Activated T-cell treated with anti-CD3 and anti-CD28 coated beads, Interleukin-2, amount 50 U/mL, for 72 hours (primary cell): ENCODE measurements around the gene USP32. TPM values are rescaled to one million over a fixed set of nuclear protein-coding genes. Genes with fewer than 3 reads are reported as not detected.

Experiments used
- ATAC-seq, 2 donors: fragments of 150-1000 bp; cut with Tn5 transposase; replicated peaks in 1 of 2; 2 replicates each; pipeline ENCODE4 v1.10.0; 2021; ENCODE audit warnings: moderate library complexity in 2 of 2, mild to moderate bottlenecking in 1 of 2
- DNase-seq, 2 donors: peaks; one replicate each; pipeline ENCODE4 v3.0.0; 2021 to 2022; ENCODE audit warnings: mixed read lengths in 1 of 2
- H3K27ac Mint-ChIP-seq: one replicate; pipeline ENCODE4 v1.8.0; 2022; ENCODE audit warnings: mild to moderate bottlenecking, moderate library complexity, mixed read lengths
- H3K27me3 Mint-ChIP-seq: one replicate; pipeline ENCODE4 v1.8.0; 2022; ENCODE audit warnings: low read depth, mixed read lengths
- H3K36me3 Mint-ChIP-seq, 2 donors: one replicate each; pipeline ENCODE4 v1.8.0; 2022; ENCODE audit warnings: mixed read lengths in 2 of 2, mild to moderate bottlenecking in 1 of 2; ENCODE audit not compliant: insufficient read depth in 2 of 2
- H3K4me1 Mint-ChIP-seq: one replicate; pipeline ENCODE4 v1.8.0; 2022; ENCODE audit warnings: low read depth, mixed read lengths
- H3K4me3 Mint-ChIP-seq, 2 donors: one replicate each; pipeline ENCODE4 v1.8.0; 2022; ENCODE audit warnings: mild to moderate bottlenecking in 2 of 2, mixed read lengths in 2 of 2, moderate library complexity in 2 of 2
- H3K9me3 Mint-ChIP-seq, 2 donors: one replicate each; pipeline ENCODE4 v1.8.0; 2022; ENCODE audit warnings: mixed read lengths in 2 of 2
- total RNA-seq, 2 donors: library from RNA; stranded (reverse); gene quantifications; one replicate each; pipeline ENCODE4 v1.2.3, GENCODE V29; 2022

USP32 gene
- total RNA-seq, 2 donors from 2014 or later, result 42.4 to 48.8 TPM

- Mint-ChIP-seq H3K36me3 (no peaks in the 10 kb centered on the region), H3K27me3 (peaks cover 74% of the 10 kb centered on the region), H3K4me3 (peak overlapping the region in 1 of 2 donors; percentile 42), H3K4me1 (peaks cover 24% of the 10 kb centered on the region), H3K27ac (no peak overlapping the region), H3K9me3 (no peaks in the 10 kb centered on the region)
- DNase-seq (no peak), ATAC-seq (no peak)
Measured at GRCh38 chr17:60148373-60148772, 243.6 kb downstream of the USP32 start.

- ATAC-seq, result no peak
- Mint-ChIP-seq H3K4me3 (no peak overlapping the region), H3K36me3 (no peaks in the 10 kb centered on the region), H3K4me1 (peaks cover 31% of the 10 kb centered on the region), H3K9me3 (no peaks in the 10 kb centered on the region), H3K27ac (no peak overlapping the region), H3K27me3 (peaks cover 81% of the 10 kb centered on the region)
- DNase-seq, result no peak
Measured at GRCh38 chr17:60147553-60148223, 244.2 kb downstream of the USP32 start.

GRCh38 chr17:60146206-60146605 is 245.7 kb downstream of the USP32 start:
- Mint-ChIP-seq H3K4me3 (no peak overlapping the region), H3K27ac (no peak overlapping the region), H3K36me3 (no peaks in the 10 kb centered on the region), H3K4me1 (peaks cover 39% of the 10 kb centered on the region), H3K27me3 (peaks cover 88% of the 10 kb centered on the region), H3K9me3 (no peaks in the 10 kb centered on the region)
- ATAC-seq (no peak), DNase-seq (no peak)

GRCh38 chr17:60145006-60145935 is 246.7 kb downstream of the USP32 start:
- ATAC-seq (no peak), DNase-seq (no peak)
- peaks cover 32% of the 10 kb centered on the region for H3K4me1 Mint-ChIP-seq
- H3K27me3 Mint-ChIP-seq, result peaks cover 90% of the 10 kb centered on the region
- no peaks in the 10 kb centered on the region for H3K36me3 Mint-ChIP-seq
- no peak overlapping the region for H3K4me3 Mint-ChIP-seq
- no peaks in the 10 kb centered on the region for H3K9me3 Mint-ChIP-seq
- no peak overlapping the region for H3K27ac Mint-ChIP-seq

- peak; percentile 81 to 84 for ATAC-seq
- peak; percentile 83 to 87 for DNase-seq
- Mint-ChIP-seq H3K4me3 (peak overlapping the region in 1 of 2 donors; percentile 20), H3K27ac (no peak overlapping the region), H3K4me1 (peaks cover 27% of the 10 kb centered on the region), H3K27me3 (peaks cover 99% of the 10 kb centered on the region), H3K36me3 (no peaks in the 10 kb centered on the region), H3K9me3 (no peaks in the 10 kb centered on the region)
Measured at GRCh38 chr17:60142872-60143499, 248.9 kb downstream of the USP32 start.

GRCh38 chr17:60141111-60142018 is 250.6 kb downstream of the USP32 start:
- Mint-ChIP-seq H3K36me3 (no peaks in the 10 kb centered on the region), H3K27me3 (peaks cover 98% of the 10 kb centered on the region), H3K9me3 (no peaks in the 10 kb centered on the region), H3K4me3 (peak overlapping the region in 1 of 2 donors; percentile 55), H3K27ac (no peak overlapping the region), H3K4me1 (peaks cover 27% of the 10 kb centered on the region)
- ATAC-seq (no peak), DNase-seq (no peak)

- Mint-ChIP-seq H3K27ac (no peak overlapping the region), H3K27me3 (peaks cover 81% of the 10 kb centered on the region), H3K4me3 (peak overlapping the region; percentile 59 to 60), H3K9me3 (peaks cover 0 to 1% of the 10 kb centered on the region in 2 donors), H3K4me1 (peaks cover 42% of the 10 kb centered on the region), H3K36me3 (peaks cover 4% of the 10 kb centered on the region in 2 donors)
- DNase-seq (peak; percentile 71 to 80), ATAC-seq (peak in 1 of 2 donors; percentile 23)
Measured at GRCh38 chr17:60139438-60140285, 252.3 kb downstream of the USP32 start.

- peaks cover 47% of the 10 kb centered on the region for H3K4me1 Mint-ChIP-seq
- no peak for ATAC-seq
Measured at GRCh38 chr17:60138769-60139437, 253.0 kb downstream of the USP32 start.

GRCh38 chr17:60137731-60138130 is 254.2 kb downstream of the USP32 start:
- peaks cover 47% of the 10 kb centered on the region for H3K4me1 Mint-ChIP-seq
- no peak for ATAC-seq
- peaks cover 61% of the 10 kb centered on the region for H3K27me3 Mint-ChIP-seq
- peaks cover 0 to 1% of the 10 kb centered on the region in 2 donors for H3K9me3 Mint-ChIP-seq
- no peak overlapping the region for H3K27ac Mint-ChIP-seq
- no peak for DNase-seq
- peaks cover 6 to 11% of the 10 kb centered on the region in 2 donors for H3K36me3 Mint-ChIP-seq
- no peak overlapping the region for H3K4me3 Mint-ChIP-seq

More at GRCh38 chr17:60138769-60139437, 253.0 kb downstream of the USP32 start:
- Mint-ChIP-seq H3K4me3 (peak overlapping the region in 1 of 2 donors; percentile 60), H3K9me3 (peaks cover 0 to 1% of the 10 kb centered on the region in 2 donors), H3K27me3 (peaks cover 73% of the 10 kb centered on the region), H3K27ac (no peak overlapping the region), H3K36me3 (peaks cover 4 to 8% of the 10 kb centered on the region in 2 donors)
- no peak for DNase-seq

- DNase-seq (no peak), ATAC-seq (no peak)
- Mint-ChIP-seq H3K4me1 (peaks cover 45% of the 10 kb centered on the region), H3K27me3 (peaks cover 45% of the 10 kb centered on the region), H3K36me3 (peaks cover 11 to 16% of the 10 kb centered on the region in 2 donors), H3K4me3 (peak overlapping the region; percentile 97 to 99), H3K9me3 (peaks cover 0 to 1% of the 10 kb centered on the region in 2 donors), H3K27ac (no peak overlapping the region)
Measured at GRCh38 chr17:60135951-60136666, 255.8 kb downstream of the USP32 start.
